ENCODE data around the gene CFAP65.

The CFAP65 gene, protein sequence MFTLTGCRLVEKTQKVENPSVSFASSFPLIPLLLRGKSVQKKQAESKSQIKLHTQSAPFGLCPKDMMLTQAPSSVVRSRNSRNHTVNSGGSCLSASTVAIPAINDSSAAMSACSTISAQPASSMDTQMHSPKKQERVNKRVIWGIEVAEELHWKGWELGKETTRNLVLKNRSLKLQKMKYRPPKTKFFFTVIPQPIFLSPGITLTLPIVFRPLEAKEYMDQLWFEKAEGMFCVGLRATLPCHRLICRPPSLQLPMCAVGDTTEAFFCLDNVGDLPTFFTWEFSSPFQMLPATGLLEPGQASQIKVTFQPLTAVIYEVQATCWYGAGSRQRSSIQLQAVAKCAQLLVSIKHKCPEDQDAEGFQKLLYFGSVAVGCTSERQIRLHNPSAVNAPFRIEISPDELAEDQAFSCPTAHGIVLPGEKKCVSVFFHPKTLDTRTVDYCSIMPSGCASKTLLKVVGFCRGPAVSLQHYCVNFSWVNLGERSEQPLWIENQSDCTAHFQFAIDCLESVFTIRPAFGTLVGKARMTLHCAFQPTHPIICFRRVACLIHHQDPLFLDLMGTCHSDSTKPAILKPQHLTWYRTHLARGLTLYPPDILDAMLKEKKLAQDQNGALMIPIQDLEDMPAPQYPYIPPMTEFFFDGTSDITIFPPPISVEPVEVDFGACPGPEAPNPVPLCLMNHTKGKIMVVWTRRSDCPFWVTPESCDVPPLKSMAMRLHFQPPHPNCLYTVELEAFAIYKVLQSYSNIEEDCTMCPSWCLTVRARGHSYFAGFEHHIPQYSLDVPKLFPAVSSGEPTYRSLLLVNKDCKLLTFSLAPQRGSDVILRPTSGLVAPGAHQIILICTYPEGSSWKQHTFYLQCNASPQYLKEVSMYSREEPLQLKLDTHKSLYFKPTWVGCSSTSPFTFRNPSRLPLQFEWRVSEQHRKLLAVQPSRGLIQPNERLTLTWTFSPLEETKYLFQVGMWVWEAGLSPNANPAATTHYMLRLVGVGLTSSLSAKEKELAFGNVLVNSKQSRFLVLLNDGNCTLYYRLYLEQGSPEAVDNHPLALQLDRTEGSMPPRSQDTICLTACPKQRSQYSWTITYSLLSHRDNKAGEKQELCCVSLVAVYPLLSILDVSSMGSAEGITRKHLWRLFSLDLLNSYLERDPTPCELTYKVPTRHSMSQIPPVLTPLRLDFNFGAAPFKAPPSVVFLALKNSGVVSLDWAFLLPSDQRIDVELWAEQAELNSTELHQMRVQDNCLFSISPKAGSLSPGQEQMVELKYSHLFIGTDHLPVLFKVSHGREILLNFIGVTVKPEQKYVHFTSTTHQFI (N-terminal part only)

GRCh38 chr2:219041252-219041651 lies at the start of gene CFAP65:
Gene CFAP65, minus strand, starts transcription at chr2:219041516. Its CDS starts 2,468 bp downstream, at chr2:219039048.
- TF ChIP-seq, protein P1, sequence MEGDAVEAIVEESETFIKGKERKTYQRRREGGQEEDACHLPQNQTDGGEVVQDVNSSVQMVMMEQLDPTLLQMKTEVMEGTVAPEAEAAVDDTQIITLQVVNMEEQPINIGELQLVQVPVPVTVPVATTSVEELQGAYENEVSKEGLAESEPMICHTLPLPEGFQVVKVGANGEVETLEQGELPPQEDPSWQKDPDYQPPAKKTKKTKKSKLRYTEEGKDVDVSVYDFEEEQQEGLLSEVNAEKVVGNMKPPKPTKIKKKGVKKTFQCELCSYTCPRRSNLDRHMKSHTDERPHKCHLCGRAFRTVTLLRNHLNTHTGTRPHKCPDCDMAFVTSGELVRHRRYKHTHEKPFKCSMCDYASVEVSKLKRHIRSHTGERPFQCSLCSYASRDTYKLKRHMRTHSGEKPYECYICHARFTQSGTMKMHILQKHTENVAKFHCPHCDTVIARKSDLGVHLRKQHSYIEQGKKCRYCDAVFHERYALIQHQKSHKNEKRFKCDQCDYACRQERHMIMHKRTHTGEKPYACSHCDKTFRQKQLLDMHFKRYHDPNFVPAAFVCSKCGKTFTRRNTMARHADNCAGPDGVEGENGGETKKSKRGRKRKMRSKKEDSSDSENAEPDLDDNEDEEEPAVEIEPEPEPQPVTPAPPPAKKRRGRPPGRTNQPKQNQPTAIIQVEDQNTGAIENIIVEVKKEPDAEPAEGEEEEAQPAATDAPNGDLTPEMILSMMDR (conservative IDR thresholded peaks at IDR 0.05; ENCODE audit: control insufficient read depth, insufficient read depth, low read depth, low read length) = no peak
- DNase-seq (ENCODE audit: low read depth) = peak; percentile 56
- H3K4me3 ChIP-seq (ENCODE audit: control insufficient read depth, low read depth, low read length) = peak within 1 kb of the TSS; percentile 44

DNA sequence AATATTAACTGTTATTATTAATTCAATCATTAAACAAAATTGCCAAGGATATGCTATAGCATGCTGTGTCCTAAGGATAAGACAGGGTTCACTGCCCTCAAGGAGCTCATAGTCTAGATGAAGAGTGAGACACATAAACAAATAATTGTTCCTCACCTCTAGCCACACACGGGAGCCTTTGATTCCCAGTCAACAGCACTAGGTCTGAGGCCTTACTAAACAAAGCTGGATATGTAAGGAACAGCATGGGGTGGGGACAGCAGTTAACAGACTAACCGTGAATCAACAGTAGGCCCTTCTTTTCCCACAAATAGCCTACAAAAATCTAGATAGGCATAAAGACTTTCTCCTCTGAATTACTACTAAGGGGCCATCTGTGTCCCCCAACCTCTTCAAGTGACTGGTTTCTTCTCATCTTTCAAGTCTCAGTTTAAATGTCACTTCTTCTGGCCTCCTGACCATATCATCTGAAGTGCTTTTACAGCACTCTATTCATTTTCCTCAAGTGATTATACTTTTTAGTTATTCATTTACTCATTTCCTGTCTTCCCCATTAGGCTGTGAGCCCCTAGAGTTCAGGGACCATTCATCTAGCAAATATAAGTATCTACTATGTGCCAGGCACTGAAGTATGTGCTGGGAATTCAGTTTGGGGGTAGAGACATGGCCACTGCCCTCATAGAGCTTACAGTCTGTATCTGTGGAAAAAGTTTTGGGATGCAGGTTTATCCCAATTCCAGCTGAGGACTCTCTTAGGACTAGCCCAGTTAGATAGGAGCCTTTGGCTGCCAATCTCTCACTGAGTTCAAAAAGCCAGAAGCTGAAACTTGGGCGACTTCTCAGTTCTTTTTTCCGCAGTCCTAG lies 49.4 kb upstream of the CFAP65 start:
- no peak overlapping the region for H3K4me3 ChIP-seq (ENCODE audit: control insufficient read depth, low read depth, low read length)
- TF ChIP-seq, protein P1 (conservative IDR thresholded peaks at IDR 0.05; ENCODE audit: control insufficient read depth, insufficient read depth, low read depth, low read length) = no peak
- DNase-seq (ENCODE audit: low read depth) = no peak

GRCh38 chr2:219089330-219089729 lies 48.0 kb upstream of the CFAP65 start:
- H3K4me3 ChIP-seq (ENCODE audit: control insufficient read depth, low read depth, low read length) = no peak overlapping the region
- no peak for DNase-seq (ENCODE audit: low read depth)
- TF ChIP-seq, protein P1 (conservative IDR thresholded peaks at IDR 0.05; ENCODE audit: control insufficient read depth, insufficient read depth, low read depth, low read length) = no peak

DNA sequence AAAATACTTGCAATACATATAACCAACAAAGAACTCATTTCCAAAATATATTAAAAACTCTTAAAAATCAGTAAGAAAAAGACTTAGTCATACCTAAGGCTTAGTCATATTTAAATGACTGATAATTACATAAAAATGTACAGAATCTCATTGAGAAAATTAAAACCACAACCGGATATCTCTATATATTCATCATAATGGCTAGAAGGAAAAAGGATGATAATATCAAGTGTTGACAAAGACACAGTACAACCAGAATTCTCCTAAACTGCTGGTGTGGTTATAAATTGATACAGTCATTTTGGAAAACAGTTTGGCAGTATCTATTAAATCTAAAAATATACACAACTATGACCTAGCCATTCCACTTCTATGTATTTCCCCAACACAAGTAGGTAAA lies 46.5 kb upstream of the CFAP65 start:
- H3K4me3 ChIP-seq (ENCODE audit: control insufficient read depth, low read depth, low read length) = no peak overlapping the region
- peak; percentile 30 for DNase-seq (ENCODE audit: low read depth)
- TF ChIP-seq, protein P1 (conservative IDR thresholded peaks at IDR 0.05; ENCODE audit: control insufficient read depth, insufficient read depth, low read depth, low read length) = no peak

DNA sequence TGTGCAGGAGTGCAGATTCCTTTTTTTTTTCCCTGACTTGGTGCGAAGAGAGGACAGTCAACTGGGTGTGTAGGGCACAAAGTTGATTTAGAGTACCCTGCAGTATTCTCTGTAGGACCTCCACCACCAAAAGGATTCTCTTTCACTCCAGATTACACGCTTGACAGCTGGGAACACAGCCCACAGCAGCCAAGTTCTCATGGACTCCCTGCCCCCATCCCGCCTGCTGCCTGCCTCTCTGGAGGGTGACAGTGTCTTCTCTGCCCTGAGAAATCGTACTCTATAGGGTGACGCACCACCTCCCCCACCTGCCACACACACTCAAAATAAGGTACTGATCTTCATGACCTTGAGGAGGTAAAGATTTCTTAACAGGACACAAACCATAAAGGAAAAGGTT lies 46.0 kb upstream of the CFAP65 start:
- TF ChIP-seq, protein P1 (conservative IDR thresholded peaks at IDR 0.05; ENCODE audit: control insufficient read depth, insufficient read depth, low read depth, low read length) = no peak
- DNase-seq (ENCODE audit: low read depth) = no peak
- H3K4me3 ChIP-seq (ENCODE audit: control insufficient read depth, low read depth, low read length) = no peak overlapping the region
